CD4-positive, alpha-beta T cell treated with Interleukin-6 for 4 hours (primary cell): Measurements from ENCODE around the gene MEGF11.

Experiments used
- DNase-seq: peaks from one replicate; pipeline ENCODE4 v3.0.0-alpha.2; 2020; ENCODE audit warnings: mixed read lengths

Gene MEGF11

DNA sequence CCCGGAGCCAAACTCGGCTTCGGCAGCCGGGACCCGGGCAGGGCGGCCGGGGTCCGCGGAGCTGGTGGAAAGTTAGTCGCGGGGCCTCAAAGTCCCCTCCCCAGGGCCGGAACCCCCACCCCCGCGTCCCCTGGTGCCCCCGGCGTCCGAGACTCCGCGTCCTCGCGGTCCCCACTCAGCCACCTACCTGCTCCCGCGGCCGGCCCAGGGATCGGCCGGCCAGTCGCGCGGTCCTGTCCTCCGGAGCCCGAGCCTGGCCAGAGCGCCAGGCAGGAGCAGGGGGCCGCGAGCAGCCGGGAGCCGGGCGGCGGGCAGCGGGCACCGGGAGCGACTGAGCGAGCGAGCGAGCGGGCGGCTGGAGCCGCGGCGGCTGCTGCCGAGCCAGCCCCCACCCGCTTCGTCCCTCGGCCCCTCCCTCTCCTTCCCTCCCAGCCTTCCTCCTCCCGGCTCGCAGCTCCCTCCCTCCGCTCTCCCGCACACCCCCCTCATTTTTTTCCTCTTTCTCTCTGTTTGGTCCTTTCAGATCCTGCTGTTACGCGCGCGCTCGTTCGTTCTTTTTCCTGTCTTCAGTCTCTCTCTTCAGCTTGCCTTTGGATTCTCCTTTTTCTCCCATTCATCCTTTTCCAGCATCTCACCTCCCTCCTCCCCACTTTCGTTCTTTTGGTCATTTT is at the start of gene MEGF11:
Gene MEGF11, minus strand, starts transcription at position 333 of the 671 bp plus-strand sequence. CDS start 125,347 bp downstream, outside the sequence.
- no peak for DNase-seq

DNA sequence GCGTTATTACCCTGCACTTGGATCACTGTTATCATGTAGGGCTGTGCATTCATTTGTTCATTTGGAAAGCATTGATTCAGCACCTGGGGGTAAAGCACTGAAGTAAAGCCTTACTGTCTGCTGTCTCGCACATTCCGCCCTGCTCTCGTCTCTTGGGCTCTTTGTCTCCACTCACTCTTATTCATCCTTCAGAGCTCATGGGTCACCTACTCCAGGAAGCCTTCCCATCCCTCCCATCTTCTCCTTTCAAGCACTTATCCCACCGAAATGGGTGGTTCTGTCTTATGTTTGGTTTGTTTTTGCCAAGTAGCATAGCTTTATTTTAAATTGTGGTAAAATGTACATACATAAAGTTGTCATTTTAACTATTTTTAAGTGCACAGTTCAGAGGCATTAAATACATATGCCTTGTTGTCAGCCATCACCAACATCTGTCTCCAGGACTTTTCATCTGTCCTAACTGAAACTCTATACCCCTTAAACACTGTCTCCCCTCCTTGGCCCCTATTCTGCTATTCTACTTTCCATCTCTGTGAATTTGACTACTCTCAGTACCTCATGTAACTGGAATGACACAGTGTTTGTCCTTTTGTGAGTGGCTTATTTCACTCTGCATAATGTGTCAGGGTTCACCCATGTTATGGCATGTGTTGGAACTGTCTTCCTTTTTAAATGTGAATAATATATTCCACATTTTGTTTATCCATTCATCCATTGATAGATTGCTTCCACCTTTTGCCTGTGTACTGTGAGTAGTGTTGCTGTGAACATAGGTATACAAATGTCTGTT is 49.1 kb upstream of the MEGF11 start:
- DNase-seq, result no peak

DNA sequence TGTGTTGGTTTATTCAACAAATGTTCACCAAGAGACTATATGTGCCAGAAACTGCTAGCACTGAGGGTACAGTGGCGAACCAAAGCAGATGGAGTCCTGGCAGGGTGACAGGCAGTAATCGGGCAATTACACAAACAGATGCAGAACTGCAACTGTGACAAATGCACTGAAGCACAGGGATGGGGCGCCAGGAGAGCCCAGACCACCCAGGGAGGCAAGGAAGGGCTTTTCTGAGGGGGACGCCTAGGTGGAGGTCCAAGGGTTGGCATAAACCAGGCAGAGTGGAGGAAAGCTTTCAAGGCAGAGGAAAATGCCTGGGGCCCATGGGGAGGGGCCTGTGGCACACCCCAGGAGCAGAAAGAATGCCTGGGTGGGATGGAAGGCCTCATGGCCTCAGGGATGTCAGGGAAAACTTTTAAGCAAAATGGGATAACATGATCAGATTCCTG is 45.3 kb upstream of the MEGF11 start:
- no peak for DNase-seq

DNA sequence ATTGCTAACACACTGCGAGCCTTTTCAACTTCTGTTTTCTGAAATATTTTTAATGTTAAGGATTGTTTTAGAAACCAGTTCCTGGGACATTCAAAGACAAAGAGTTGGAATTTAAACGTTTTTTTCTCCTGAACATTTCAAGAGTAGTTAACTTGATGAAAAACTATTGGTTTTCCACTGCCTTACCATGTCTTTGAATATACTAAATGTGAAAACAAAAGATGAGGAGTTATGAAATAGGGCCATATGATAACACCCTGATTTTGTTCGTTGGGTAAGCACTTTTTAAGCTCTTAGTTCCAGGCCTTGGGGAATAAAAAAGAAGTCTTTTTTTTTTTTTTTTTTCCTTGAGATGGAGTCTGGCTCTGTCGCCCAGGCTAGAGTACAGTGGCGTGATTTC is 42.6 kb upstream of the MEGF11 start:
- DNase-seq, result no peak

DNA sequence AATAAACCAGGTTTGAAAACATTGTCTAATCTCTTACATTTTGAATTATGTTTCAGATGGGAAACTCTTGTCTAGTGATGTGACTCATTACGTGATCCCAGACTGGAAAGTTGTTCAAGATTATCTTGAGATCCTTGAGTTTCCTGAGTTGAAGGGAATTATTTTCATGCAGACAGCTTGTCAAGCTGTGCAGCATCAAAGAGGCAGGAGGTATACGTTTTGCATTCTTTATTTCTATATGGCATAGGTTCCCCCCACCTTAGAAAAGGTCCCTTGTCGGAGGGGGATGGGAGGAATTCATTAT is 41.3 kb upstream of the MEGF11 start:
- no peak for DNase-seq

DNA sequence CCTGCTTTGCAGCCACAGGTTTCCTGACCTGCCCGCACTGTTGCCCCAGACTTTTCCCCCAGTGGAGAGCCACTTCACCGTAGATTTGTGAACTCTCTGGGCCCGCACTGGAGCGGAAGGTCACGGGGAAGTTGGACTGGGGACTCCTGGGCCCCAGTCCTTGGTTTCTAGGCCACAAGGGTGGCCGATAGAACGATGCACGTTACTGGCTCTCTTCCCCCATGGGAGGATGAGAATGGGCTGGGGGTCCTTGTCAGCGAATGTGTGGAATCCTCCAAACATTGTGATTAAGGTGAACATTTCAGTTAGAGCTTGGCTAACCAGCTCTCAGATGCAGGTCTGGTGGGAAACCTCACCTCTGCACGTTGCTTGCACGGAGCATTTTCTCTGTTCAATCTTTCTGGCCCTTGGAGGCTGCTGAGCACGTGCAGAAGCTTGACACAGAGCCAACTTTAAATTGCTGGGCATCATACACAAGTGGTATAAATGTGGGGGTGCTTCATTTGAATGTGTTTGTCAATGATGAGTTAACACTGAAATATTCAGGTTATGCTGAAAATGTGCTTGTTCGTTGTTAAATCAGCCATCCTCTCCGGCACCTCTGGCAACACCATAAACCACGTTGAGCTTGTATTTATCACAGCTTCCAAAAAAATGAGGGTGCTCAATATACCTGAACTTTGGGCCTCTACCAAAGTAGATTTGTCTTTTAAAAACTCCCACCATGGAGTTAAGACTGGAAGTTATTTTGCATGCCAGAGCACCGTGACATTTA is 40.8 kb upstream of the MEGF11 start:
- peak; percentile 19 for DNase-seq

DNA sequence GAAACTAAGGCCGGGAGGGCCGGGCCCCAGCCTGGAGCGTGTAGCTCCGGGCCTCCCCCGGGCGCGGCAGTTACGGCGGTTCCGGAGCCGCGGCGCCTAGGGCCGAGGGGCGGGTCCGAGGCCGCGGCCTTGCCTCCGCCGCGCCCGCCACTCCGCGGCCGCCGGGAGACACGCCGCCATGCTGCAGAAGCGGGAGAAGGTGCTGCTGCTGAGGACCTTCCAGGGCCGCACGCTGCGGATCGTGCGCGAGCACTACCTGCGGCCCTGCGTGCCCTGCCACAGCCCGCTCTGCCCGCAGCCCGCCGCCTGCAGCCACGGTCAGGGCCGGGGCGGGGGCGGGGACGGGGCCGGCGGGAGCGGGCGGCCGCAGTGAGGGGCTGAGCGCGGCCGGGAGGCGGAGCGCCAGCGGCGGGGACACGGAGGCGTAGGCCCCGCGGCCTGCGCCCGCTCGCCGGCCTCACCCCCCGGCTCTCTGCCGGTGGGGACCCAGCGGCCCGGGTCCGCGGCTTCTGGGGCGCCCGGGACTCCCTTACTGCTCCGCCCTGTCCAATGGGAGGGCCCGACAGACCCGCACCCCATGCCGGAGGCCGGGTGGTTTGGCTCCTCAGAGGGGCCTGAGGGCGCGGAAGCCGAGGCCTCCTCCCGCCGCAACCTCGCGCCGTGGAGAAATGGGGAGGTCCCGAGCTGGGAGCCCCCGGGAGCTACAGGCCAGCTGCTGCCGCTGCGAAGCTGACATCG is 40.0 kb upstream of the MEGF11 start, which contains the start of gene DIS3L:
Gene DIS3L, plus strand, starts transcription at position 150 of the 738 bp plus-strand sequence. Its CDS starts 29 bp downstream, at position 179.
- peak; percentile 75 for DNase-seq

DNA sequence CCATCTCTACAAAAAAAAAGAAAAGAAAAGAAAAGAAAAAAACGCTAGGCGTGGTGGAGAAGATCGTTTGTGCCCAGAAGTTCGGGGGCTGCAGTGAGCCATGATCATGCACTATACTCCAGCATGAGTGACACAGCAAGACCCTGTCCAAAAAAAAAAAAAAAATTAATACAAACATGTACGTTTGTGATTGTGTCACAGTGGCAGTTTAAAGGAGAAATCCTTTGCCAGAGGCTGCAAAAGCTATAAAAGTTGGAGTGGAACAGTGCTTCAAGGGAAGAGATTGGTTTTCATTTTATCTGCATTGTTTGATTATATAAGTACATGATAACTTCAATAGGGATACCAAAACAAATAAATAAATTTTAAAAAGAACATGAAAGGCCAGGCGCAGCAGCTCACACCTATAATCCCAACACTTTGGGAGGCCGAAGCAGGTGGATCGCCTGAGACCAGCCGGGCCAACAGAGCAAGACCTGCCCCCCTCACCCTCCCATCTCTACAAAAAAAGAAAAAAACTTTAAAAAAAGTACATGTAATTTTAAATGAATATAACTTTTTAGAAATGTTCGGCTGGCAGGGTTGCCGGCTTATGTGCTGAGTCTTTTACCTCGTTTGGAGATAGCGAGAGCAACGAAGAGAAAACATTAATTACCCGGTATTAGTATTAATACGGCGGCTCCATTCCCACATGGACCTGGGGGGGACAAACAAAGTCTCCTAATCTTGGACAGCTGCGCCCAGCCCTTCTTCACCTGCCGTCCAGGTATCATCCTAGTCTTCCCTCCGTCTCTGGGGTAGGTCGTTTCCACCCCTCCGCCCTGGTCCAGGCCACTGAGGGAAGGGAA is 39.2 kb upstream of the MEGF11 start:
- DNase-seq, result no peak

DNA sequence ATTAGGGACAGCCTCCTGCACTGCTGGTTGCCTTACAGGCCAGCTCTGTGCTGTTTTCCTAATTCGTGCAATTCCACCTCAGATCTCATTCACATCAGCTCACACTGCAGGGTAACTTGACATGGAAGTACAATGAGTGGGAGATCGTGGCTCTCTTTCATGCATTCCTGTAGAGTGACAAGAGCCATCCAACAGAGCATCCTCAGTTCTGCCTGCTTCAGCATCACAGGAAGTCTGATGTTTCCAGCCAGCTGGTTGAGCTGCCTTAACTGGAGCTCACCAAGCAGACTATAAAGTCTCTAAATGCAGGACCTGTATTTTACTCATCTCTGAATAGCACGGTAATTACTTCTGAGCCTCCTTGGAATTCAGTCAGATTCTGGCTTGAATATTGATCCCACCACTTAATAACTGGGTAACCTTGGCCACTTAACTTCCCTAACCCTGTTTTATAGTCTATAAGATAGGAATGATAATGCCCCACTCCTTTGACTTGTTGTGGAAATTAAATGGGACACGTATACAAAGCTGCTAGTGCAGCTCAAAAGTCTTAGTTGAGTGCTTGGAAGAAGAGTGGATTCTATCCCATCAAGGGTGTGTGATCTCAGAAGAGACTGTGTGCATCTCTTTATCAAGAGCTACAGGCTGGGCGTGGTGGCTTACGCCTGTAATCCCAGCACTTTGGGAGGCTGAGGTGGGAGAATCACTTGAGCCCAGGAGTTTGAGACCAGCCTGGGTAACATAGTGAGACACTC is 38.4 kb upstream of the MEGF11 start:
- no peak for DNase-seq

DNA sequence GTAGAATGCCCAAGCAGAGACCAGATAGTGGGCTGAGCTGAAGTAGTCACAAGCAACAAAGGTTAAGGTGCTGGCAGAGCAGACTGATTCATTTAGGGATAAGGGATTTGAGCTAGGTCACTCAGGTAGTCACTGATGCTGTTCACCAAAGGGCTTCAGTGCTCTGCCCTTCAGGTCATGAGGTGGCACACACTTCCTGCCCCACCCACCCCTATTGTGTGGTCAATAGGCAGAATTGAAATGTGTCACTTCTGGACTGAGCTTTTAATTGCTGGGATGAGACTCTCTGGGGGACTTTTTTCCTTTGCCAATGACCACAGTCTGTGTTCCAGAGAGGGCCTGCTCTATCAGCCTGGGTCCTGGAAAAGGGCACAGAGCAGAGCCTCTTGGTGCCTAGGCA is 37.0 kb upstream of the MEGF11 start:
- DNase-seq, result no peak

DNA sequence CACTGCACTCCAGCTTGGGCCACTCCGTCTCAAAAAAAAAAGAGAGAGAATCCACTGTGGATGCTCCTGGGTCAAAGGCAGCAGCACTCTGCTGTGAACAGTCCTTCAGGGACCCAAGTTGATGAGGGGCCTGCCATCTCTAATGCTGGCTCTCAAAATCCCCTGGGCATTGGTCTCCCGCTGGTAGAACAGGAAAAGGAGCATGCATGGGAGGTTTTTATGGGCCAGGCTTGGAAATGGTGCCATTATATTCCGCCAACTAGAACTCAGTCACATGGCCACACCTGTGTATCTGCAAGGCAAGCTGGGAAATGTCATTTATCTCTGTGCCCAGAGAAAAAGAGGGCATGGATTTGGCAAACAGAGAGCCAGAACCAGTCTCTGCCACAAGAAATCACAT is 36.5 kb upstream of the MEGF11 start:
- no peak for DNase-seq

DNA sequence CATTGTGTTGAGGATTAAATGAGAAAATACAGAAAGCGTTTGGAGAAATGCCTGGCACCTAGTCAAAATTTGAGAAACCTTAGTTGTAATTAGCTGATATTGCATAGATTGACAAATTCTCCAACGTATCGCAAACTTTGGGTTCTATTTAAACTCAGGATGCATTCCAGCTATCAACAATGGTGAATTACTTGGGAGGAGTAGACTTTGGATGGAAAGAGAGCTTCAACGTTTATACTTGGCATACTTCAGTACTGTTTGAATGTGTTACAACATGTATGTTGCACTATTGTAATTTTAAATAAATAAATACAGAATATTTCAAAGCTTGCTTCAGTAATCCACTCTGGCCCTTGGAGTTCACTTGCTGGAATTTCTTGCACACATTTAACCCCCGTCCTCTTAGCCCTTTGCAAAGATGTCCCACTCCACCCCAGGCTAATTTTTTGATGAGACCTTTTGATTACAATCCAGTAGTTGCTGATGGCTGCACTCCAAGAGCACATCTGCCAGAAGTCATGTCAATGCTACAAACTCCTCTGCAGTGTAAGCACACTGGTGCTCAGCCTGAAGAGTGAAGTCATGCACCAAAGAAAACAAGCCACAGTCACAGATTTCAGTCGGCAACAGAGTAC is 35.1 kb upstream of the MEGF11 start:
- DNase-seq, result no peak

DNA sequence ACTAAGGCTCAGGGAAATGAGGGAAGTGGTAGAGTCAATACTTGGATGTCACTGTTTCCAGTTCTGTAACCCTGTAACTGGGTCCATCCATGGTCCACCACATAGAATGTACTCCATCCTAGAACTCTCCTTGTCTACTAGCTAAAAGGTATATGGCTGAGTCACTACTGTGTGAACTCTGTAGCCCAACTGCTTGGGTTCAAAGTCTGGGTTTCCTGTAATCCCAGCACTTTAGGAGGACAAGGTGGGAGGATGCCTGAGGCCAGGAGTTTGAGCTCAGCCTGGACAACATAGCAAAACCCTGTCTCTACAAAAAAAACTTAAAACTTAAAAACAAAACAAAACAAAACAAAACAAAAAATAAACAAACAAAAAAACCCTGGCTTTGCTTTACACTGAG is 34.5 kb upstream of the MEGF11 start:
- no peak for DNase-seq

DNA sequence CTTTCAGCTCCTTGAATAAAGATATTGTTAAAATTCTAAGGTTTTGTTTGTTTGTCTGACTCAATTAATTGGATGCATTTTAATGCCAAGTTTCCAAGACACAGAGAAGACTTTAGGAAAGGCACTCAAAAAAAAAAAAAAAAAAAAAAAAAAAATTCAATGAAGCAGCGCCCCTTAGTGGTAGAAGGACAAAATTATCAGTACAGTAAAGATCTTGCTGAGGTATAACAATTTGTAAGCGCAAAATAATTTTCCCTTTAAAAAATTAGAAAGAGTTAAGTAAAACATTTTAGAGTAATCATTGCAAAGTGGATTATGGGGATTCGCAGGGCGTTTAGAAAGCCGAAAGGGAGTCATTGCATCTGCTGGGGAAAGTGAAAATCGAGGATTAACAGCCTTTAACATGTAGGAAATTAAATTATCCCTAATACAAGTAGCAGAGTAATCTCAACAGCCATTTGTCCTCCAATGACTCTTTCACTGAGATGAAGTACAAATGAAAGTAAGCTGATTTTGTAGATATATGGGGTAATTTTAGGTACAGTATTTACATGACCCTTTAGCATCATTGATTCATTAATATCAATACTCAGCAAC is 34.0 kb upstream of the MEGF11 start:
- DNase-seq, result no peak

DNA sequence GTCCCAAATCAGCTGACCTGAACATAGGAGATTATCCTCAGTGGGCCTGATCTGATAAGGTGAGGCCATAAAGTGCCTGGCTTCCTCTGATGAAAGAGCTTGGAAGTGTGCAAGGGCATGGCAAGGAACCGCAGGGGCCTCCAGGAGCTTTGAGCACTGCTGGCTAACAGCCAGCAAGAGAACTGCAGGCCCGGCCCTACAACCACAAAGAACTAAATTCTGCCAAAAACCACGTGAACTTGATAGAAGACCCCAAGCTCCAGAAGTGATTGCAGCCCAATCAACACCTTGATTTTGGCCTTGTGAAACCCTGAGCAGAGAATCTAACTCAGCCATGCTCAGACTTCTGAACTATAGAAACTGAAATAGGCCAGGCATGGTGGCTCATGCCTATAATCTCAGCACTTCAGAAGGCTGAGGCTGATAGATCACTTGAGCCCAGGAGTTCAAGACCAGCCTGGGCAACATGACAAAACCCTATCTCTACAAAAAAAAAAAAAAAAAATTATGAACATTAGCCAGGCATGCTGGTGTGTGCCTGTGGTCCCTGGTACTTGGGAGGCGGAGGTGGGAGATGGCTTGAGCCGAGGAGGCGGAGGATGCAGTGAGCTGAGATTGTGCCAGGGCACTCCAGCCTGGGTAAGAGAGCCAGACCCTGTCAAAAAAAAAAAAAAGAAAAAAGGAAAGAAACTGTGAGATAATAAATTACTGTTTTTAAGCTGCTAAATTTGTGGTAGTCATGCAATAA is 32.2 kb upstream of the MEGF11 start:
- no peak for DNase-seq

DNA sequence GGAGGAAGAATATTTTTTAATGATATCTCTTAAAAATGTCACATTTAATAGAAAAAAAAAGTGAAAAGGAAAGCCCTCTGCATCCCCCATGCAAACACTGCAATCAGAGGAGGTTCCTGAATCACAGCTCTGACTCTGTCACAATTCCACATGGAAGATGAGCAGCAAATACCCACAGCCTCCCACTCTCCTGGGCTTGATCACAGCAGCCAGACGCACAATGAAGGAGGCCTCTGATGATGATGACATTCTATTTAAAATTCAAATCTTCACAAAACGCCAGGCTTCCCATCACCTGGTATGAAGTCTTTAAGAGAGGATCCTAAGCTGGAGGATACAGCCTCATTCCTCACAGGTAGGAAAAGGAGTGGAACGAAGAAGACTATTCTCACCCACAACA is 30.7 kb upstream of the MEGF11 start:
- DNase-seq, result no peak

DNA sequence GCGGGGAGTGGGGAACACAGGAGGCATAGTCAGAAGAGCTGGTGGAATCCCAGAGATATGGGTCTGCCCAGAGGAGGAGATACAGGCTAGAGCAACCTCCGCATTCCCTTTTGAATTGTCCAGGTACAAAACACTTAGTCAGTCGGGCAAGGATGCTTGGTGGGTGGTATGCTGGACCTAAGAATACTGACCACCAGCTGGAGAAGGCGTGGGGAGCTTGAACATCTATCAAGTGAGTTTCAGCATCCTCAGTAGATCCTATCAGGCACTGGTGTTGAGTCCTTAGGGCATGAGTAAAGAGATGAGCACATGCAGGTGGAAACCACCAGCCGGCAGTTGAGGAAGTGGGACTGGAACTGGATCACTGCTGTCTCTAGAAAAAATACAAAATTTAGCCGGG is 25.1 kb upstream of the MEGF11 start:
- no peak for DNase-seq

DNA sequence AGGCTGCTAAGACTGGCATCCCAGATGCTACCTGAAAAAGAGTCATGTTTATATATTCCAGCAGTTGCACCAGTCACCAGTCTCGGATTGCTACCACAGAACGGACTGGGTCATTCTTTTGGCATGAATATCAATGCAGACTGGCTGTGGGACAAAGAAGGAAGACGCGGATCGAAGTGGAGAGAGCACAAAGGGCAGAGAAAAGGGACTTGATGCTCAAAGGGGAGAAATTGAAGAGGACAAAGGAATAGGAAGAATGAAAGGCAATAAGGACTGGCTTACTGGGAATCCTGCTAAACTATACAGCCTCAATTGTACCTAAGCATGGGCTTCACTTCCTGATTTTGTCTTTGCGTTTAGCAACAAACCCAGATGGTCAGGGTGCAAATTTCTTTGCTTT is 24.5 kb upstream of the MEGF11 start:
- DNase-seq, result no peak

DNA sequence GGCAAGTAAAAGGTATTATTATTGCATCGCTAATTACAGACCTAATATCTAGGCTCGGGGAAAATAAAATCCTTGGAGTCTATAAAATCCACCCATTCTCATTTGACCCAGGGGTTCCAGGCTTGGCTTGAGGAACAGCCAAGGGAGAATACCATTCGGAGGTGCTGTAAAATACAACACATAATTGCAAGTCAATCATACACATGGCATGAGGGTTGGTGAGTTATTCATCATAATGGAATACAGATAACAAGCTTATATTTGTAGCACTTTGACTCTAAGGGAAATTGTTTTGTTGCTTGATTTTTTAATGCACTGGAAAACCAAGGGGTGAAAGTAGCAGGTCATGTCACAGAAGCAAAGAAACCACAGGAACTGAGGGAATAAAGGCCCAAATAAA is 23.0 kb upstream of the MEGF11 start:
- no peak for DNase-seq

DNA sequence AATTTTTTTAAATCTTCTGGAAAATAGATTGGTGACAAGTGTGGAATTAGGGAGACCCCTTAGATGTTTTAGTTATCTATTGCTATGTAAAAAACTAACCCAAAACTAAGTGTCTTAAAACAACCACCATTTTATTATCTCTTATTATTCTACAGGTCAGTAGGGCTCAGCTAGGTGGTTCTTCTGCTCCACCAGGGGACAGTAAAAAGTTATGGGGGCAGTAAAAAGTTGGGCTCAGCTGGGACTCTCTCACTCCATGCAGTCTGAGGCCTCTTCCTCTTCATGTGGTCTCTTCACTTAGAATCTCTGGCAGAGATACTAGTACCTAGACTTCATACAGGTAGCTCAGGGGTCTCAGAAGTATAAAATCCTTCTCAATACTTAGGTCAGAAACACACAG is 21.8 kb upstream of the MEGF11 start:
- no peak for DNase-seq
